ENCODE measurements around the gene HSBP1L1.

- TF ChIP-seq, protein P1, sequence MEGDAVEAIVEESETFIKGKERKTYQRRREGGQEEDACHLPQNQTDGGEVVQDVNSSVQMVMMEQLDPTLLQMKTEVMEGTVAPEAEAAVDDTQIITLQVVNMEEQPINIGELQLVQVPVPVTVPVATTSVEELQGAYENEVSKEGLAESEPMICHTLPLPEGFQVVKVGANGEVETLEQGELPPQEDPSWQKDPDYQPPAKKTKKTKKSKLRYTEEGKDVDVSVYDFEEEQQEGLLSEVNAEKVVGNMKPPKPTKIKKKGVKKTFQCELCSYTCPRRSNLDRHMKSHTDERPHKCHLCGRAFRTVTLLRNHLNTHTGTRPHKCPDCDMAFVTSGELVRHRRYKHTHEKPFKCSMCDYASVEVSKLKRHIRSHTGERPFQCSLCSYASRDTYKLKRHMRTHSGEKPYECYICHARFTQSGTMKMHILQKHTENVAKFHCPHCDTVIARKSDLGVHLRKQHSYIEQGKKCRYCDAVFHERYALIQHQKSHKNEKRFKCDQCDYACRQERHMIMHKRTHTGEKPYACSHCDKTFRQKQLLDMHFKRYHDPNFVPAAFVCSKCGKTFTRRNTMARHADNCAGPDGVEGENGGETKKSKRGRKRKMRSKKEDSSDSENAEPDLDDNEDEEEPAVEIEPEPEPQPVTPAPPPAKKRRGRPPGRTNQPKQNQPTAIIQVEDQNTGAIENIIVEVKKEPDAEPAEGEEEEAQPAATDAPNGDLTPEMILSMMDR (IDR thresholded peaks at IDR 0.05): no peak
- TF ChIP-seq EP300 (IDR thresholded peaks at IDR 0.05): no peak
Measured at GRCh38 chr18:79971211-79971952, 6.9 kb downstream of the HSBP1L1 start.
